Measurements from ENCODE around the gene HOXA2.
A peak's percentile ranks its signal among the peaks of the same experiment; 100 is the strongest.

The HOXA2 gene

GRCh38 chr7:27102581-27103442 lies at the start of gene HOXA2:
Gene HOXA2 (minus strand): TSS chr7:27102683. CDS start chr7:27102500, 183 bp downstream.
- Histone ChIP-seq H3K9me3 (no peaks in the 10 kb centered on the region), H3K4me1 (peaks cover 26% of the 10 kb centered on the region), H3K4me3 (no peak within 1 kb of the TSS), H3K36me3 (replicated peaks) (peaks cover 5% of the 10 kb centered on the region; the same call in 1 of the 2 replicates), H3K27me3 (ENCODE audit: low read depth) (no peaks in the 10 kb centered on the region)
- in situ Hi-C loops (cut with MboI; ENCODE audit: low sequenced_read_pairs) = no loop called here
- DNase-seq (ENCODE audit: low spot score in 2 of 2) = peak in 1 of 2 experiments; percentile 58

GRCh38 chr7:27151341-27151930 lies 49.0 kb upstream of the HOXA2 start:
- H3K9me3 ChIP-seq = no peaks in the 10 kb centered on the region
- in situ Hi-C loops (cut with MboI; ENCODE audit: low sequenced_read_pairs) = loop anchor here (25.0 kb wide), 1 partner anchor 939 kb away; the partner anchor contains the start of genes CBX3 and HNRNPA2B1
- no peaks in the 10 kb centered on the region for H3K27me3 ChIP-seq (ENCODE audit: low read depth)
- peaks cover 23% of the 10 kb centered on the region for H3K4me1 ChIP-seq
- peak in 1 of 2 experiments; percentile 63 for DNase-seq (ENCODE audit: low spot score in 2 of 2)
- peaks cover 18% of the 10 kb centered on the region for H3K36me3 ChIP-seq (replicated peaks)
- H3K4me3 ChIP-seq = peak overlapping the region; percentile 58

GRCh38 chr7:27150568-27151340 lies 48.3 kb upstream of the HOXA2 start:
- peak; percentile 78 to 87 for DNase-seq (ENCODE audit: low spot score in 2 of 2)
- Histone ChIP-seq H3K27me3 (ENCODE audit: low read depth) (no peaks in the 10 kb centered on the region), H3K4me1 (peaks cover 23% of the 10 kb centered on the region), H3K4me3 (peak overlapping the region; percentile 58), H3K9me3 (no peaks in the 10 kb centered on the region), H3K36me3 (replicated peaks) (peaks cover 25% of the 10 kb centered on the region)
- in situ Hi-C loops (cut with MboI; ENCODE audit: low sequenced_read_pairs) = loop anchor here (25.0 kb wide), 1 partner anchor 938 kb away; the partner anchor contains the start of genes CBX3 and HNRNPA2B1

GRCh38 chr7:27149842-27150567 lies 47.5 kb upstream of the HOXA2 start:
- Histone ChIP-seq H3K27me3 (ENCODE audit: low read depth) (no peaks in the 10 kb centered on the region), H3K9me3 (no peaks in the 10 kb centered on the region), H3K4me1 (peaks cover 23% of the 10 kb centered on the region), H3K4me3 (peak overlapping the region; percentile 58), H3K36me3 (replicated peaks) (peaks cover 32% of the 10 kb centered on the region)
- in situ Hi-C loops (cut with MboI; ENCODE audit: low sequenced_read_pairs) = loop anchor here (25.0 kb wide), 1 partner anchor 938 kb away; the partner anchor contains the start of genes CBX3 and HNRNPA2B1
- DNase-seq (ENCODE audit: low spot score in 2 of 2) = peak in 1 of 2 experiments; percentile 40

GRCh38 chr7:27148756-27149641 lies 46.5 kb upstream of the HOXA2 start:
- in situ Hi-C loops (cut with MboI; ENCODE audit: low sequenced_read_pairs) = no loop called here
- H3K9me3 ChIP-seq = no peaks in the 10 kb centered on the region
- DNase-seq (ENCODE audit: low spot score in 2 of 2) = peak; percentile 63
- H3K4me1 ChIP-seq = peaks cover 20% of the 10 kb centered on the region
- H3K36me3 ChIP-seq (replicated peaks) = peaks cover 35% of the 10 kb centered on the region
- no peaks in the 10 kb centered on the region for H3K27me3 ChIP-seq (ENCODE audit: low read depth)
- peak overlapping the region; percentile 58 for H3K4me3 ChIP-seq

GRCh38 chr7:27148031-27148755 lies 45.7 kb upstream of the HOXA2 start:
- Histone ChIP-seq H3K4me1 (peaks cover 16% of the 10 kb centered on the region), H3K27me3 (ENCODE audit: low read depth) (no peaks in the 10 kb centered on the region), H3K36me3 (replicated peaks) (peaks cover 43% of the 10 kb centered on the region), H3K9me3 (no peaks in the 10 kb centered on the region), H3K4me3 (peak overlapping the region; percentile 58)
- peak in 1 of 2 experiments; percentile 21 for DNase-seq (ENCODE audit: low spot score in 2 of 2)
- in situ Hi-C loops (cut with MboI; ENCODE audit: low sequenced_read_pairs) = no loop called here

GRCh38 chr7:27147199-27148030 lies 44.9 kb upstream of the HOXA2 start, which contains the start of gene HOXA6:
Gene HOXA6 (minus strand): TSS chr7:27147774. CDS start chr7:27147749, 25 bp downstream.
- no peaks in the 10 kb centered on the region for H3K27me3 ChIP-seq (ENCODE audit: low read depth)
- peaks cover 43% of the 10 kb centered on the region for H3K36me3 ChIP-seq (replicated peaks)
- H3K4me3 ChIP-seq = peak within 1 kb of the TSS; percentile 58
- H3K9me3 ChIP-seq = no peaks in the 10 kb centered on the region
- in situ Hi-C loops (cut with MboI; ENCODE audit: low sequenced_read_pairs) = no loop called here
- H3K4me1 ChIP-seq = peaks cover 9% of the 10 kb centered on the region
- DNase-seq (ENCODE audit: low spot score in 2 of 2) = no peak

- in situ Hi-C loops (cut with MboI; ENCODE audit: low sequenced_read_pairs) = no loop called here
- Histone ChIP-seq H3K4me3 (no peak overlapping the region), H3K36me3 (replicated peaks) (peaks cover 47% of the 10 kb centered on the region), H3K27me3 (ENCODE audit: low read depth) (no peaks in the 10 kb centered on the region), H3K9me3 (no peaks in the 10 kb centered on the region), H3K4me1 (peaks cover 9% of the 10 kb centered on the region)
- no peak for DNase-seq (ENCODE audit: low spot score in 2 of 2)
Measured at GRCh38 chr7:27146491-27147198, 44.2 kb upstream of the HOXA2 start.

- Histone ChIP-seq H3K36me3 (replicated peaks) (peaks cover 52% of the 10 kb centered on the region), H3K4me3 (no peak overlapping the region), H3K27me3 (ENCODE audit: low read depth) (no peaks in the 10 kb centered on the region), H3K4me1 (peaks cover 9% of the 10 kb centered on the region), H3K9me3 (no peaks in the 10 kb centered on the region)
- in situ Hi-C loops (cut with MboI; ENCODE audit: low sequenced_read_pairs) = no loop called here
- no peak for DNase-seq (ENCODE audit: low spot score in 2 of 2)
Measured at GRCh38 chr7:27145914-27146412, 43.5 kb upstream of the HOXA2 start.

GRCh38 chr7:27145165-27145913 lies 42.9 kb upstream of the HOXA2 start:
- no peak for DNase-seq (ENCODE audit: low spot score in 2 of 2)
- H3K36me3 ChIP-seq (replicated peaks) = peaks cover 57% of the 10 kb centered on the region
- H3K9me3 ChIP-seq = no peaks in the 10 kb centered on the region
- in situ Hi-C loops (cut with MboI; ENCODE audit: low sequenced_read_pairs) = no loop called here
- peaks cover 9% of the 10 kb centered on the region for H3K4me1 ChIP-seq
- no peaks in the 10 kb centered on the region for H3K27me3 ChIP-seq (ENCODE audit: low read depth)
- no peak overlapping the region for H3K4me3 ChIP-seq
